Activated T-helper 2 cell treated with anti-CD3 and anti-CD28 coated beads, Interferon-gamma antibody, Interleukin-2, Interleukin-4, amounts not matched to agents 10 μg/mL and 5 μg/mL and 100 μg/mL, durations not matched to agents 14 hours and 24 hours and 36 hours (primary cell): ENCODE results near the gene ENTPD8. TPM values are rescaled to one million over a fixed set of nuclear protein-coding genes. Genes with fewer than 3 reads are reported as not detected.

Experiments used
- DNase-seq: peaks from one replicate; pipeline ENCODE4 v3.0.0; 2021; ENCODE audit warnings: low spot score
- H3K27ac Mint-ChIP-seq: one replicate; pipeline ENCODE4 v1.8.0; 2021; ENCODE audit warnings: mixed read lengths
- H3K27me3 Mint-ChIP-seq: one replicate; pipeline ENCODE4 v1.8.0; 2021; ENCODE audit warnings: low read depth, mixed read lengths
- H3K36me3 Mint-ChIP-seq: one replicate; pipeline ENCODE4 v1.8.0; 2021; ENCODE audit warnings: low read depth, mixed read lengths
- H3K4me1 Mint-ChIP-seq: one replicate; pipeline ENCODE4 v1.8.0; 2021; ENCODE audit warnings: low read depth, mixed read lengths
- H3K4me3 Mint-ChIP-seq: one replicate; pipeline ENCODE4 v1.8.0; 2021; ENCODE audit warnings: low read depth, mild to moderate bottlenecking, moderate library complexity, mixed read lengths
- H3K9me3 Mint-ChIP-seq: one replicate; pipeline ENCODE4 v1.8.0; 2021; ENCODE audit warnings: mixed read lengths
- intact Hi-C: fragments of 100-400 bp; cut with micrococcal nuclease; formaldehyde crosslinking; loops from one replicate; pipeline ENCODE4 v1.15.1; 2023
- total RNA-seq: library from RNA; stranded (reverse); gene quantifications from 2 replicates; pipeline ENCODE4 v1.2.3, GENCODE V29; 2022

Gene ENTPD8
- total RNA-seq, 1 donor from 2014 or later: not detected

DNA sequence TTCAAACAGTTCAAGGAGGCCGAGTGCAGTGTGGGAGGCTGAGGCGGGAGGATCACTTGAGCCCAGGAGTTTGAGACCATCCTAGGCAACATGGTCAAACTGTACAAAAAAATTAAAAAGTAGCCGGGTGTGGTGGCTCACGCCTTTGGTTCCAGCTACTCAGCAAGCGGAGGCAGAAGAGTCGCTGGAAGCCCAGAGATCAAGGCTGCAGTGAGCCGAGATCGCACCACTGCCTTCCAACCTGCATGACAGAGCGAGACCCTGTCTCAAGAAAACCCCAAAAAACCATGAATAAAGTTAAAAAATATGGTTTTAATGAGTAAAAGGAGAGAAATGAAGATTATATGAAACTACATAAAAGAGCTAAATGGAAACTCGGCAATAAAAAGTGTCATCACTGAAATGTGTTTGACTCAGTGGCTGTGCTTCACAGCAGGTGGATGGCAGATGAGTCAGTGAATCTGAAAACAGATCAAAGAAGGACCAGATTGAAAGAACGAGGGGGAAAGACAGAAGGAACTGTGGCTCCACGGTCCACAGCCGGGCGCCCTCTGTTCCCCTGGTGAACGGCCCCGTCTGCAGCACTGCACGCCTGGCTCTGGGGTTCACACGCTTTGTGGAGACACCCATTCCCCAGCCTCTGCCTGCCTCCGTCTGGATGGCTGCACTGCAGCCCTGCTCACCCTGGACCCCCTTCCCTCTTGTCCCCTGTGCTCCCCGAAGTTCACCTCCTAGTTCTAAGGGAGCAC is 43.3 kb downstream of the ENTPD8 start:
- Mint-ChIP-seq H3K27ac (no peak overlapping the region), H3K36me3 (peaks cover 2% of the 10 kb centered on the region), H3K4me1 (no peaks in the 10 kb centered on the region), H3K9me3 (no peaks in the 10 kb centered on the region), H3K4me3 (no peak overlapping the region), H3K27me3 (no peaks in the 10 kb centered on the region)
- no peak for DNase-seq
- intact Hi-C loops: no loop called here

DNA sequence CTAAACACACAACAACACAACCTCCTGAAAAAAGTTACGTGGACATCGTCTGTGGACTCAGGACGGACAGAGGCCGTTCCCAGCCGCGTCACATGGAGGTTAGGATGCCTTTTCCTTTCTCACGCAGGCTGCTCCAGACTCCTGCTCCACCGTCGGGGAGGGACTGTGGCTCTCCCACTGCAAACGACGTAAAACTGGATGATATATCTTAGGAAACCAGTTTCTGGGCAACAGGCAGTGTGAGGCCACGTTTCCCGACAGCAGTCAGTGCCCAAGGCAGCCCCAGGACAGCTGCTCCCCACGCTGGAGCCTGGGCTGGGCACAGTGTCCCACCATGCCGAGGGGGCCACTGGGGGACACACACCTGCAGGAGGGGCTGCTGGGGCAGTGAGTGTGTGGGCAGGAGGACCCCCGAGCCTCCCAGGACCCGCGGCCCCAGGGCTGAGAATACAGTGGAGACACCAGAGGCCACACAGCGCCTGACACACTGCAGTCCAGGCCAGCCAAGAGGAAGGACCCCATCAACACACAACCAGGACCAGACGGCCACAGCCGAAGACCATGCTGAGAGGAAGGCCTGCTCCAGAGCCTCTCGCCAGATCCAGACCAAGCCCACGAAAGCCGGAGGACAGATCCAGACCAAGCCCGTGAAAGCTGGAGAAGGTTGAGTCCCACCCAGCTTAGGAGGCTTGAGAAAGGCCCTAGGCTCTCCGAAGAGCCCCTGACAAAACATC is 44.4 kb downstream of the ENTPD8 start:
- Mint-ChIP-seq H3K27me3 (no peaks in the 10 kb centered on the region), H3K4me3 (no peak overlapping the region), H3K27ac (no peak overlapping the region), H3K4me1 (no peaks in the 10 kb centered on the region), H3K36me3 (no peaks in the 10 kb centered on the region), H3K9me3 (no peaks in the 10 kb centered on the region)
- intact Hi-C loops: no loop called here
- no peak for DNase-seq

DNA sequence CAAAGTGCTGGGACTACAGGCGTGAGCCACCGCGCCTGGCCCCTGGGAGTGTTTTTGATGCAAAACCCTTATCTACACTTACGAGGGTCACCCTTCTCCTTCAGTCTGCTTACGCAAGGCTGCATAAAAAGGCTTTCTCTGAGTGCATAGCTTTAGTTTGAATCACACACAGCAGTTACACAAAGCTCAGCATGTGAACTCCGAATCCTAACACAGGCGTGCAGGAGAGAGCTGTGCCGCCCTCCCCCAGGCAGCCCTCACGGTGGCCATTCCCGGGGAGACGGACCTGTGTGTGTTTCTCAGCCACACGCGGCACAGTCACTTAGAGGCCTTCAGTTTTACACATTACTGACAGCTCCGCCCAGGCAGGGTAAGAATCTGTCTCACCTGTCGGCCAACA is 44.9 kb downstream of the ENTPD8 start:
- Mint-ChIP-seq H3K9me3 (no peaks in the 10 kb centered on the region), H3K36me3 (no peaks in the 10 kb centered on the region), H3K27ac (no peak overlapping the region), H3K4me3 (no peak overlapping the region), H3K27me3 (no peaks in the 10 kb centered on the region), H3K4me1 (no peaks in the 10 kb centered on the region)
- no peak for DNase-seq
- intact Hi-C loops: no loop called here

DNA sequence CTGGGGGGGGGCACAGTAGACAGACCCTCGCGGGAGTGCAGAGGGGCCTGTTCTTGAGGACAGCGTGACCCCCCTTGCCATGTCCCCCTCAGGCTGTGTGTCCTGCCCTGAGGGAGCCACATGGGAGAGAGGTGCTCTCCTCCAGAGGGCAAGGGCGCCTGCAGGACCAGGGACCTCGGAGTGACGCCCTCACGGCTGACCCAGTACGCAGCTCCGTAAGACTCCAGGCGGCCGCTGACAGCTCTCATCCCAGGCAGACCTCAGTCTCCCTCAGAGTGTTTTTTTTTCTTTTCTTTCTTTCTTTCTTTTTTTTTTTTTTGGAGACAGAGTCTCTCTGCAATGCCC is 45.5 kb downstream of the ENTPD8 start:
- H3K27ac Mint-ChIP-seq: no peak overlapping the region
- H3K4me3 Mint-ChIP-seq: no peak overlapping the region
- no peaks in the 10 kb centered on the region for H3K9me3 Mint-ChIP-seq
- intact Hi-C loops: no loop called here
- H3K27me3 Mint-ChIP-seq: no peaks in the 10 kb centered on the region
- DNase-seq: no peak
- H3K4me1 Mint-ChIP-seq: no peaks in the 10 kb centered on the region
- no peaks in the 10 kb centered on the region for H3K36me3 Mint-ChIP-seq

DNA sequence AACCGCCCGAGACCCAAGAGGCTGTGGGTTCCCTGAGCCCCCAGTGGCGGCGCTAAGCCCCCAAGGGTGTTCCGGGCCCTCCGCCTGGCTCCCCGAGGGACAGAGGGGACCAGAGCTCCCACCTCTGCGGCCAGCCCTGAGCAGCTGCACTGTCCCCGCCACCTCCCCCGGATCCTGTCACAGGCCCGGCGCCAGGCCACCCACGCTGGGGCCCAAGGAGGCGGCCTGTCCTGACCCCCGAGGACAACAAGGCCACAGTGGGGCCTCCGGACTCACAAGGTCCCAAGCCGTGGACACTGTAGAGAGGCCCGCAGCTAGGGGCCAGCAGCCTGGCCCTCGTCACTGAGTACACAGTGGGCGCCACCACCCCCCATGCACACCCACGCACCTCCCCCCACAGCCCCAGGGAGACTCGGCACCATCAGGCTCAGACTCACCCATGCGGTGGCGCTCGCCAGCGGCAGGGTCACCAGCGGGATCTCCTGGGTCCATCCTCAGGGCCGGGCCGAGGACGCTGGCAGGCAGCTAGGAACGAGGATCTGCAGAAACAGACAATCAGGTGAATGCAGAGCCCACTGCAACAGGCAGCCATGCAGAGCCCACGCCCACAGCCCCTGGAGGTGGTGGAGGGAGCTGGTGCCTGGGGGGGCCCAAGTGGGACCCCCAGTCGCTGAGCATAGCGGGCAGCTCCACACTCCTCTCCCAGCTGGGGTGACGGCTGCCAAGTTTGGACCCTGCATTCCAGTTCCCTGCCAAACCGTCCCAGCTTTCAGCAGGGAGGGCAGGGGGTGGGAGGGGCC is 46.1 kb downstream of the ENTPD8 start:
- DNase-seq: no peak
- H3K27me3 Mint-ChIP-seq: no peaks in the 10 kb centered on the region
- no peaks in the 10 kb centered on the region for H3K9me3 Mint-ChIP-seq
- intact Hi-C loops: no loop called here
- H3K36me3 Mint-ChIP-seq: no peaks in the 10 kb centered on the region
- H3K4me3 Mint-ChIP-seq: no peak overlapping the region
- H3K27ac Mint-ChIP-seq: no peak overlapping the region
- no peaks in the 10 kb centered on the region for H3K4me1 Mint-ChIP-seq

DNA sequence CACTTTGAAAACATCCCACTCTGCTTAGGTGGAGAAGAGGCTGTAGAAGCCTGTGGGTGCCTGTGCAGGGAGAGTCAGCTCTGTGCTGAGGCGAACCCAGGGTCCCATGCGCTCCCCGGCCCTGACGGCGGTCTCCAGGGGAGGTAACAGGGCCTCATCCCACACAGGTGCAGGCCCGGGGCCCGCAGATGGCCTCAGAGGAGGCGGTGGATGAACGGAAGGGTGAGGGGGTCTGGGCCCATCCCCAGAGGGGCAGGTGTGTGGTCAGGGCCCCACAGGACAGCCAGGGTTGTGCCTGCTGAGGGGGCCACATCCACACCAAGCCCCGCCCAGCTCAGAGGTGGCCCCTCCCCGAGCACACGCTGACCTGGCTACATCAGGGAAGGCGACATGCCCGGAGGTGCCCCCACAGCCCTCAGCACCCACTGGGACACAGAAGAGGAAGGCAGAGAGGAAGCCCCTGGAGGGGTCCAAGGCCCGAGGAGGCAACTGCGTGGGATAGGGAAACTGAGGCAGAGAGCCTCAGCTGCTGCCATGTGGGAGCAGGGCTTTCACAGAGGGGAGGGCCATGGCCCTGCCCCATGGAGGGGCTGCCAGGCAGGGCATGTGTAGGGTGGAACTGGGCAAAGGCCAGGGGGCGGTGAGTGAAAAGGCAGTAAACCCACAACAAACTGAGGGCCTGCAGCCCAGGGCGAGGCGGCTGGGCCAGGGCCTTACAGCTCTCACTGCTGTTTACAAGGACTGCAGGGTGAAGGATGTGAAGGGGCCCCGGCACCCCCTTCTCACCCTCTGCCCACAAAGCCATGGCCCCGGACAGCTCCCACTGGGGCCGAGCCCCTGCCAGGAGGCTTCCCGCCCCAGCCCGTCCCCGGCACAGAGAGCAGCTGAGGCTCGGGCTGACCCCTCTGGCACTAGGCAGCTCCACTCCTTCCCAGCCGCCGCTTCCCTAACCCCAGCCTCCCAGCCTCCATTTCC is 47.7 kb downstream of the ENTPD8 start:
- H3K27me3 Mint-ChIP-seq: no peaks in the 10 kb centered on the region
- intact Hi-C loops: no loop called here
- H3K27ac Mint-ChIP-seq: no peak overlapping the region
- no peaks in the 10 kb centered on the region for H3K4me1 Mint-ChIP-seq
- H3K36me3 Mint-ChIP-seq: no peaks in the 10 kb centered on the region
- no peak overlapping the region for H3K4me3 Mint-ChIP-seq
- H3K9me3 Mint-ChIP-seq: no peaks in the 10 kb centered on the region
- no peak for DNase-seq

DNA sequence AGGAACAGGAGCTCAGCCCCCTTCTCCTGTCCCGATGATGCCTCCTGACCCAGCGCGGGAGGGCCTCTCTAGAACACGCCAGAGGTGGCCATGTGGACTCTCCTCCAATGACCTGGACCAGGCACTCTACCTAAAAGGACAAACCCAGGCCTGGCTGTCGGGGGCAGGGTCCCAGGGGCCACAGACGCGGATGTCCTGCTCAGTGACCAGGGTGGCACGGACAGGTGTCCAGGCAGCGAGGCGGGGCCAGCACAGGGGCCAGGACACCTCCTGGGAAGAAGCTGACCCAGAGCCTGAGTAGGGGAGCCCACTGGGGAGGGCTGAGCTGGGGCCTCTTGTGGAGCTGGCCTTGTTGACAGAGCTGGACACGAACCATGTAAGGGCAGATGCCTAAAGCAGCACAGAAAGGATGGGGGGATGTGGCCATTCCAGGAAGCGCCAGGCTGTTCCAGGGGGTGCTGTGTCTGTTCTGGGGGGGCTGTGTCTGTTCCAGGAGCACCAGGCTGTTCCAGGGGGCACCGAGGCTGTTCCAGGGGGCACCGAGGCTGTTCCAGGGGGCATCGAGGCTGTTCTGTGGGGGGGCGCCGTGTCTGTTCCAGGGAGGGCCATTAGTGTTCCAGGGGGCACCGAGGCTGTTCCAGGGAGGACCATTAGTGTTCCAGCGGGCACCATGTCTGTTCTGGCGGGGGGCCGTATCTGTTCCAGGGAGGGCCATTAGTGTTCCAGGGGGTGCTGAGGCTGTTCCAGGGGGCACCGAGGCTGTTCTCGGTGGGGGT is 48.7 kb downstream of the ENTPD8 start:
- Mint-ChIP-seq H3K9me3 (no peaks in the 10 kb centered on the region), H3K27me3 (no peaks in the 10 kb centered on the region), H3K4me1 (no peaks in the 10 kb centered on the region), H3K4me3 (no peak overlapping the region), H3K27ac (no peak overlapping the region), H3K36me3 (no peaks in the 10 kb centered on the region)
- DNase-seq: no peak
- intact Hi-C loops: no loop called here

DNA sequence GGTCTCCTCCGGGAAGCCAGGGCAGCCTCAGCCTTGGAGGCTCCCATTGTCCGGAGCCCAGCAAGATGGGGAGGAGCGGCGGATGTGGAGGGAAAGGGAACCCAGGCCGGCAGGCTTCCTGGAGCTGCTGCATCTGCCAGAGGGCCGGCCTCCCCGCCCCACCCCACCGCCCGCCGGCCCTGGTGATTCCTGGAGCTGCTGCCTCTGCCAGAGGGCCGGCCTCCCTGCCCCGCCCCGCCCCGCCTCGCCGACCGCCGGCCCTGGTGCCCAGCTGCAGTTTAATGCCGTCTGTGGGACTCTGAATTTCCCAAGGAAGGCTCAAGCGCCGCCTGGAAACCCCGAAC is 49.8 kb downstream of the ENTPD8 start:
- Mint-ChIP-seq H3K4me3 (no peak overlapping the region), H3K4me1 (peaks cover 1% of the 10 kb centered on the region), H3K27me3 (no peaks in the 10 kb centered on the region), H3K9me3 (no peaks in the 10 kb centered on the region), H3K27ac (no peak overlapping the region), H3K36me3 (no peaks in the 10 kb centered on the region)
- intact Hi-C loops: no loop called here
- no peak for DNase-seq

DNA sequence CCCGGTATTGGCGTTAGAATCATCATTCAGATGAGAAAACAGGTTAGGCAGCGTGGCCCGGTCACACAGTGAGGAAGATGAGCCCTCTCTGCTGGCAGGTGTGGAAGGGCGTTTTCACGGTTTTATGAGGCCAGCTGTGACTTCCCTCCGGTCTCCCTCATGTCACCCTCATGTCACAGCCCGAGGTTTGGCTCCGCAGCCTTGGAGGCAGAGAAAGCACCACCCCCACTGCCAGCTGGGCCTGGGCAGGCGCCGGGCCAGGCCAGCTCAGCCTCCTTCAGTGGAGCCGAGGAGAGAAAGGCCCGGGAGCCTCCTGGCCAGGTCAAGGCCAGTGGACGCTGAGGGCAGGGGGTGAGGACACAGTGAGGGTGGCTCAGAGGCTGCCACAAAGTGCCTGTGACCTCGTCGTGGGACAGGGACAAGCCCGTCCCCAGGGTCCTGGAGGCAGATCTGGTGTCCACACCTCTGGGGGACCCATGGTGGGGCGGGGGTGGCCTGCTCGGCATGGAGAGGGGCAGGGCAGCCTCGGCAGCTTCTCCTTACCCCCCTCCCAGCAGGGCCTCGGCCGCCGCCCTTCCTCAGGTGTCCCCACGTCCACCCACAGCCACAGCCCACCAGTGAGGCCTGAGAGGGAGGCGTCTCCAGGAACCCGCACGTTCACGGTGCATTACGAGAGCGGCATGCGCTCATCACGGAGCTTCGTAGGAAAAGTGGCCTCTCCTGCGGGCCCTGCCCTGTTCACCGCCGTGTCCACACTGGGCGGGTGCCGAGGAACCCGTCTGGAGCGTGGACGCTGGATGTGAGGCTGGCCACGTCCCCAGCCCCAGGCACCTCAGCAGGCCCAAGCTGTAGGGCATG is 50.4 kb downstream of the ENTPD8 start:
- intact Hi-C loops: no loop called here
- H3K27ac Mint-ChIP-seq: no peak overlapping the region
- no peaks in the 10 kb centered on the region for H3K36me3 Mint-ChIP-seq
- H3K9me3 Mint-ChIP-seq: no peaks in the 10 kb centered on the region
- H3K27me3 Mint-ChIP-seq: no peaks in the 10 kb centered on the region
- no peak for DNase-seq
- peaks cover 1% of the 10 kb centered on the region for H3K4me1 Mint-ChIP-seq
- no peak overlapping the region for H3K4me3 Mint-ChIP-seq

DNA sequence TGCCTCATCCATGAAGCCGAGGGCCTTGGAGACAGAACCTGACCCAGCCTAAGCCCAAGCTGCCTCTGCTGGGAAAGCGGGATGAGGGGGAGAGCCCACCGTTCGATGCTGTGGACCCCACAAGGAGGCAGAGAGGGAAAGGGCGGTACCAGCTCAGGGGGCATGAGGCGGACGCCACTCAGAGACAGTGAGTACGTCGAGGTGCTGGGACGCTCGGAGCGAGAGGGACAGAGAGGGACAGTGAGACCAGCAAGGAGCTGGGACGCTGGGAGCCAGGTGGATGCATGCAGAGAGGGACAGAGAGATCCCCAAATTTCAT is 51.8 kb downstream of the ENTPD8 start:
- DNase-seq: no peak
- Mint-ChIP-seq H3K4me1 (peaks cover 1% of the 10 kb centered on the region), H3K9me3 (no peaks in the 10 kb centered on the region), H3K27ac (no peak overlapping the region), H3K36me3 (no peaks in the 10 kb centered on the region), H3K27me3 (no peaks in the 10 kb centered on the region), H3K4me3 (no peak overlapping the region)
- intact Hi-C loops: no loop called here

DNA sequence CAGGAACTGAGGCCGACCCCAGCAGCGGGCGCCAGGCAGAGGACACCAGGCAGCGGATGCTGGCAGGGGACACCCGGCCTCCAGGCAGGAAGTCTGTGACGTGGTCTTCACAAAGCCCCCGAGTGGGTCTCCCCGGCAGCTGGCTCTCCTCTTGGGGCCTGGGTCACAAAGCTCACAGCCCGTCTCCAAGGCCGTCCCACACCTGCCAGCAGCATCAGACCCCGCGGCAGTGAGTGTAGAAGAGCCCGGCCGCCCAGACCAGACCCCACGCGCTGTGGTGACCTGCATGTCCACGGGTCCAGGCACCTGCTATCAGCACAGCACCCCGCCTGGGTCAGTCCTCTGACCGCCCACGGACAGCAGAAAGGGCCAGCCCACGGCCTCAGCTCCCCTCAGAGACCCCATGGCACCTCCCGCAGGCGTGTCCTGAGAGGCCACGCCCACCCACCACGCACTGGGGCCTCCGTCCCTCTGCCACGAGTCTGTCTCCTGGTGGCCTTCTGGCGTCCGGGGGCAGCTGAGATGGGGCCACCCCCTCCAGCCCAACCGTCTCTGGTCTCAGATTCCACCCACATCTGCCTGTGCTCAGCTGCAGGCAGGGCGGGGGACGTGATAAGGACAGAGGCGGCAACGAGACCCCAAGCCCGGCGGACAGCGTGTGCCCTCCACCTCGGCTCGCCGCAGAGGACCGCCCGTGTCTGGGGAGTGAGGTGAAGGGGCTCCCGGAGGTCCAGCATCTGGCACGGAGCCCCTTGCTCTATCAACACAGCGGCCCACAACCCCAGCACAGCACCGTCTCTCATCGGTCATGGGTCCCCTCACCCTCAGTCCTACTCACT is 52.3 kb downstream of the ENTPD8 start:
- intact Hi-C loops: no loop called here

More for the DNA sequence above, 52.3 kb downstream of the ENTPD8 start:
- Mint-ChIP-seq H3K27ac (no peak overlapping the region), H3K4me3 (no peak overlapping the region), H3K36me3 (no peaks in the 10 kb centered on the region), H3K4me1 (peaks cover 1% of the 10 kb centered on the region), H3K9me3 (no peaks in the 10 kb centered on the region), H3K27me3 (no peaks in the 10 kb centered on the region)
- no peak for DNase-seq
